ENCODE measurements around the gene DDOST. TPM values are rescaled to one million over a fixed set of nuclear protein-coding genes. Genes with fewer than 3 reads are reported as not detected.
"Not testable (repeated sequence)": the region's sequence is repeated elsewhere in the genome, so short reads cannot be mapped to it uniquely, and the experiment has no call there.

The DDOST gene
- total RNA-seq, 1 experiment from 2014 or later: 292 TPM

DNA sequence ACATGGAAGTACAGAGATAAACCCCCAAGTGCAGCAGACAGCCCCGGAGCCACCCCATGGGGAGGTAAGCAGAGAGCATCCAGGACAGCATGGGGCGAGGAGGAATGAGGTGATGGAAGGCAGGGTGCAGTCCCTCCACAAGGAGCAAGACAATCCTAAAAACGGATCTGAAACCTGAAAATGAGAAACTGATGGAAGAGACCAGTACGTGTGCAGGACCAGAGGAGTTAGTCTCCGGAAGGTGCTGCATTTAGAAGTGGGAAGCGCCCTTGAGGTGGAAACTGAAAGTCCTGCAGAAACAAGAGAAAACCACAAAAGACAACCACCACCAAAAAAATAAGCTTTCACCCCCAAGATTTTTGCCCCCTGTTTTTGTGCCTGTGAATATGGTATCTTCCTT, 17.4 kb upstream of the DDOST start:
- H3K4me1 Mint-ChIP-seq (ENCODE audit: insufficient read depth, unreplicated experiment): no peaks in the 10 kb centered on the region
- H3K9me3 Mint-ChIP-seq (ENCODE audit: unreplicated experiment): no peaks in the 10 kb centered on the region
- H3K36me3 Mint-ChIP-seq (ENCODE audit: insufficient read depth, unreplicated experiment): no peaks in the 10 kb centered on the region
- no peak for DNase-seq (ENCODE audit: unreplicated experiment)
- ChIA-PET CTCF (interaction anchor here (0.9 kb wide), 1 partner anchor 17 kb away, joined by 3 read pairs; no protein-coding TSS in a partner anchor), POLR2A (no interaction called here)
- H3K27ac Mint-ChIP-seq (ENCODE audit: low read depth, unreplicated experiment): no peak overlapping the region
- BruUV-seq (replicated peaks): no TSS peak
- H3K27me3 Mint-ChIP-seq (ENCODE audit: insufficient read depth, unreplicated experiment): no peaks in the 10 kb centered on the region
- TF ChIP-seq, protein P1, sequence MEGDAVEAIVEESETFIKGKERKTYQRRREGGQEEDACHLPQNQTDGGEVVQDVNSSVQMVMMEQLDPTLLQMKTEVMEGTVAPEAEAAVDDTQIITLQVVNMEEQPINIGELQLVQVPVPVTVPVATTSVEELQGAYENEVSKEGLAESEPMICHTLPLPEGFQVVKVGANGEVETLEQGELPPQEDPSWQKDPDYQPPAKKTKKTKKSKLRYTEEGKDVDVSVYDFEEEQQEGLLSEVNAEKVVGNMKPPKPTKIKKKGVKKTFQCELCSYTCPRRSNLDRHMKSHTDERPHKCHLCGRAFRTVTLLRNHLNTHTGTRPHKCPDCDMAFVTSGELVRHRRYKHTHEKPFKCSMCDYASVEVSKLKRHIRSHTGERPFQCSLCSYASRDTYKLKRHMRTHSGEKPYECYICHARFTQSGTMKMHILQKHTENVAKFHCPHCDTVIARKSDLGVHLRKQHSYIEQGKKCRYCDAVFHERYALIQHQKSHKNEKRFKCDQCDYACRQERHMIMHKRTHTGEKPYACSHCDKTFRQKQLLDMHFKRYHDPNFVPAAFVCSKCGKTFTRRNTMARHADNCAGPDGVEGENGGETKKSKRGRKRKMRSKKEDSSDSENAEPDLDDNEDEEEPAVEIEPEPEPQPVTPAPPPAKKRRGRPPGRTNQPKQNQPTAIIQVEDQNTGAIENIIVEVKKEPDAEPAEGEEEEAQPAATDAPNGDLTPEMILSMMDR (IDR thresholded peaks at IDR 0.05; ENCODE audit: unreplicated experiment): no peak
- no peak overlapping the region for H3K4me3 Mint-ChIP-seq (ENCODE audit: unreplicated experiment)
- intact Hi-C loops (cut with micrococcal nuclease): no loop called here

DNA sequence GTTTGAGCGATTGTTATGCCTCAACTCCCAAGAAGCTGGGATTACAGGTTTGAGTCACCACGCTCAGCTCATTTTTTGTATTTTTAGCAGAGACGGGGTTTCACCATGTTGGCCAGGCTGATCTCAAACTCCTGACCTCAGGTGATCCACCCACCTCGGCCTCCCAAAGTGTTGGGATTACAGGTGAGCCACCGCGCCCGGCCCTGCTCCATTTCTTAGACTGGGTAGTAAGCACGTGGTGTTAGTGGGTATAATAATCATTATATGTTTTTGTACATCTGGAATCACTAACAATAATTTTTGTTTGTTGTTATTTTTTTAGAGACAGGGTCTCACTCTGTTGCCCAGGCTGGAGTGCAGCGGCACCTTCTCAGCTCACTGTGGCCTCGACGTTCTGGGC, 12.5 kb upstream of the DDOST start:
- DNase-seq (ENCODE audit: unreplicated experiment); CTCF ChIA-PET; POLR2A ChIA-PET; H3K4me1 Mint-ChIP-seq (ENCODE audit: insufficient read depth, unreplicated experiment); H3K36me3 Mint-ChIP-seq (ENCODE audit: insufficient read depth, unreplicated experiment); H3K4me3 Mint-ChIP-seq (ENCODE audit: unreplicated experiment); intact Hi-C loops (cut with micrococcal nuclease); H3K9me3 Mint-ChIP-seq (ENCODE audit: unreplicated experiment); H3K27ac Mint-ChIP-seq (ENCODE audit: low read depth, unreplicated experiment); BruUV-seq (replicated peaks); H3K27me3 Mint-ChIP-seq (ENCODE audit: insufficient read depth, unreplicated experiment): not testable (repeated sequence)

DNA sequence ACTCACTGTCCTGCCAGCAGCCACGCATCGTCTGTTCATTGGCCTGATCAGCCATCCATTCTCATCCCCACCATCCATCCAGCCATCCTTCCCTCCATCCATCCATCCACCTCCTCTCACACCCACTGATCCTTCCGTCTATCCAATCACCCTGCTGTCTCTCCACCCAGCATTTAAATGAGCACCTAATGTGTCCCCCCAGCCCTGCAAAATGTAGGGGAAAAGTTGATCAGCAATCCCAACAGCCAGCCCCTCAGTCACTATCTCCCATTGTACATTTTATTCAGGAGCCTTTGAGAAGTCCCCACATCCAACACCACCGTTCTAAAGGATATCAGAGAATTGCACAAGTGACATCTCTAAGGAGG, 11.1 kb upstream of the DDOST start:
- Mint-ChIP-seq H3K27me3 (ENCODE audit: insufficient read depth, unreplicated experiment) (no peaks in the 10 kb centered on the region), H3K9me3 (ENCODE audit: unreplicated experiment) (no peaks in the 10 kb centered on the region), H3K27ac (ENCODE audit: low read depth, unreplicated experiment) (no peak overlapping the region), H3K36me3 (ENCODE audit: insufficient read depth, unreplicated experiment) (no peaks in the 10 kb centered on the region), H3K4me3 (ENCODE audit: unreplicated experiment) (no peak overlapping the region), H3K4me1 (ENCODE audit: insufficient read depth, unreplicated experiment) (no peaks in the 10 kb centered on the region)
- POLR2A ChIA-PET: no interaction called here
- intact Hi-C loops (cut with micrococcal nuclease): no loop called here
- TF ChIP-seq, protein P1 (IDR thresholded peaks at IDR 0.05; ENCODE audit: unreplicated experiment): no peak
- no peak for DNase-seq (ENCODE audit: unreplicated experiment)
- no TSS peak for BruUV-seq (replicated peaks)
- CTCF ChIA-PET: interaction anchor here (1.2 kb wide), 1 partner anchor 24 kb away, joined by 5 read pairs; no protein-coding TSS in a partner anchor

DNA sequence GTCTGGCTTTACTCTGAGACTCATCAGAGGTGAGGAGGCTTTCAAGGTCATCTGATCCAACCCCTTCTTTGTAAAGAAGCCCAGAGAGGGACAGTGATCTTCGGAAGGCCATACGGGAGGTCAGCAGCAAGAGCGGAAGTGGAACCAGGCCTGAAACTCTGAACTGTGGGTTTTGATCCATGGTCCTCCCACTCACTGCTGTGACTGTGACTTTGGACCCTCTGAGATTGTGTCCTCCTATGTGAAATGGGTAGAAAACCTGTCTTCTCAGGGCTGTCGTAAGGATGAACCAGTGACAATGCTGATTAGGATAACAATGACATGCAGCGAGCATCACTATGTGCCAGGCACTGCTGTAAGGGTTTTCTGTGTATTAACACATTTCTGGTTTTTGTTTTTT, 9.8 kb upstream of the DDOST start:
- CTCF ChIA-PET: interaction anchor here (0.6 kb wide), 1 partner anchor 178 kb away, joined by 3 read pairs; no protein-coding TSS in a partner anchor

More for the DNA sequence above, 9.8 kb upstream of the DDOST start:
- POLR2A ChIA-PET: no interaction called here
- H3K9me3 Mint-ChIP-seq (ENCODE audit: unreplicated experiment): no peaks in the 10 kb centered on the region
- no peaks in the 10 kb centered on the region for H3K27me3 Mint-ChIP-seq (ENCODE audit: insufficient read depth, unreplicated experiment)
- no TSS peak for BruUV-seq (replicated peaks)
- no peaks in the 10 kb centered on the region for H3K4me1 Mint-ChIP-seq (ENCODE audit: insufficient read depth, unreplicated experiment)
- DNase-seq (ENCODE audit: unreplicated experiment): no peak
- TF ChIP-seq, protein P1 (IDR thresholded peaks at IDR 0.05; ENCODE audit: unreplicated experiment): no peak
- intact Hi-C loops (cut with micrococcal nuclease): no loop called here
- H3K4me3 Mint-ChIP-seq (ENCODE audit: unreplicated experiment): no peak overlapping the region
- no peaks in the 10 kb centered on the region for H3K36me3 Mint-ChIP-seq (ENCODE audit: insufficient read depth, unreplicated experiment)
- H3K27ac Mint-ChIP-seq (ENCODE audit: low read depth, unreplicated experiment): no peak overlapping the region

Measured in MCF 10A (cell line).